Colonic mucosa (tissue), 4 donors: ENCODE data around the gene KRTCAP3. TPM values are rescaled to one million over a fixed set of nuclear protein-coding genes. Genes with fewer than 3 reads are reported as not detected.
A peak's percentile ranks its signal among the peaks of the same experiment; 100 is the strongest.

Experiments
- DNase-seq: peaks from one replicate; pipeline ENCODE4 v3.0.0-alpha.2; 2020
- H3K27ac ChIP-seq: fragments of 200-600 bp; one replicate; pipeline ENCODE4 v1.8.0; 2021
- H3K27me3 ChIP-seq: fragments of 200-600 bp; one replicate; pipeline ENCODE4 v1.8.0; 2021
- H3K36me3 ChIP-seq: fragments of 200-600 bp; one replicate; pipeline ENCODE4 v1.8.0; 2021
- H3K4me1 ChIP-seq: fragments of 200-600 bp; one replicate; pipeline ENCODE4 v1.8.0; 2021; ENCODE audit warnings: mild to moderate bottlenecking
- H3K4me3 ChIP-seq: fragments of 200-600 bp; one replicate; pipeline ENCODE4 v1.8.0; 2021
- H3K9ac ChIP-seq, 2 donors: one replicate each; pipeline ENCODE4 v1.7.0; 2013; ENCODE audit warnings: control low read depth in 2 of 2, low read depth in 2 of 2, low read length in 2 of 2
- H3K9me3 ChIP-seq: fragments of 200-600 bp; one replicate; pipeline ENCODE4 v1.8.0; 2021
- intact Hi-C: fragments of 100-400 bp; cut with DNase I; formaldehyde crosslinking; loops from one replicate; pipeline ENCODE4 v1.14.1; 2022
- total RNA-seq, 2 donors: library from RNA; stranded (reverse); fragmentation: NEBNext Ultra II Directional in 1 of 2; extraction: Animal tissue kit (Norgen Biotek cat#: 25700) in 1 of 2; gene quantifications; one replicate each; pipeline ENCODE4 v1.2.1, GENCODE V29; 2021
- TF ChIP-seq, protein P1 (sequence below): fragments of 200-600 bp; IDR thresholded peaks from one replicate; pipeline ENCODE4 v1.8.0; 2022; ENCODE audit warnings: antibody characterized with exemption, mild to moderate bottlenecking
- donor health status: healthy.
- donor health status: DM: no; HTN: no; CAD: no.
- donor health status: DM: no; HTN: no; CAD: no.

KRTCAP3 gene
- total RNA-seq, 2 donors from 2014 or later: 91.8 to 147 TPM

GRCh38 chr2:27408601-27409320, 33.4 kb upstream of the KRTCAP3 start:
- Histone ChIP-seq H3K36me3 (no peaks in the 10 kb centered on the region), H3K9me3 (no peaks in the 10 kb centered on the region), H3K27ac (peak overlapping the region; percentile 83), H3K27me3 (no peaks in the 10 kb centered on the region), H3K4me3 (peak overlapping the region; percentile 100), H3K9ac (peak overlapping the region; percentile 84 to 88), H3K4me1 (peaks cover 3% of the 10 kb centered on the region)
- TF ChIP-seq, protein P1, sequence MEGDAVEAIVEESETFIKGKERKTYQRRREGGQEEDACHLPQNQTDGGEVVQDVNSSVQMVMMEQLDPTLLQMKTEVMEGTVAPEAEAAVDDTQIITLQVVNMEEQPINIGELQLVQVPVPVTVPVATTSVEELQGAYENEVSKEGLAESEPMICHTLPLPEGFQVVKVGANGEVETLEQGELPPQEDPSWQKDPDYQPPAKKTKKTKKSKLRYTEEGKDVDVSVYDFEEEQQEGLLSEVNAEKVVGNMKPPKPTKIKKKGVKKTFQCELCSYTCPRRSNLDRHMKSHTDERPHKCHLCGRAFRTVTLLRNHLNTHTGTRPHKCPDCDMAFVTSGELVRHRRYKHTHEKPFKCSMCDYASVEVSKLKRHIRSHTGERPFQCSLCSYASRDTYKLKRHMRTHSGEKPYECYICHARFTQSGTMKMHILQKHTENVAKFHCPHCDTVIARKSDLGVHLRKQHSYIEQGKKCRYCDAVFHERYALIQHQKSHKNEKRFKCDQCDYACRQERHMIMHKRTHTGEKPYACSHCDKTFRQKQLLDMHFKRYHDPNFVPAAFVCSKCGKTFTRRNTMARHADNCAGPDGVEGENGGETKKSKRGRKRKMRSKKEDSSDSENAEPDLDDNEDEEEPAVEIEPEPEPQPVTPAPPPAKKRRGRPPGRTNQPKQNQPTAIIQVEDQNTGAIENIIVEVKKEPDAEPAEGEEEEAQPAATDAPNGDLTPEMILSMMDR: no peak
- DNase-seq: peak; percentile 36
- intact Hi-C loops: no loop called here

DNA sequence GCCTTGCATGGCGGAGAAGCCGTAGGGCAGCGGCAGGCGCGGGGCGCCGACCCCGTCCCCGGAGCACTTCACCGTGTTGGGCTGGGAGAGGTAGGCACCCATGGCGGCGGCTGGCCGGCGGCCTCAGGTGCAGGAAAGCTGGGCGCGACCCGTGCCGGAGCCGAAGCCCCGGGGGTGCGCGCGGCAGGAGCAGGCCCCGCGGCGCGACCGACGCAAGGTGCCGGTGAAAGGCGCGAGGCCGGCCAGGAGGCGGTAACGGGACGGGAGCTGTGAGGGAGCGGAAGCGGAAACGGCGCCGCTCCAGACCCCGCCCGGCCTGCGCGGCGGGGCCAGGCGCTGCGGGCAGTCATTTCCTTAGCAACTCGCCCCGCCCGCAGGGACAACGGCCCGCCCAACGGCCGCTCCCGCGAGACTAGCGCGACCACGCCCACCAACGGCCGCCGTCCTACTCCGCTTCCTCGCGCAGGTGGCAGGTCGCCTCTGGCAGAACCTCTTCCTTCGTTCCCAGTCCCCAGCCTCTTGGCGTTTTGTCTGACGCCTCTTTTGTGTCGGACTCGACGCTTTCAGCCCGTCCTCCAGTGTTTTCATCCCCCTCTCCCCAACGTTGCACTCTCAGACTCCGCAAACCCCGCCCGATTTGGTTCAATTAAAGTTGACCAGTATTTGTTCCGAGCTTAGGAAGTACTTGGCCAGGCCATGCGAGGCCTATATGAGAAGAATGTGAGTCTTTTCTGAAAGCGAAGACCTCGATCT, 32.7 kb upstream of the KRTCAP3 start, which contains the start of gene PPM1G:
Gene PPM1G (minus strand): TSS at position 271 of the 753 bp plus-strand sequence. CDS start 169 bp downstream, at position 102.
- Histone ChIP-seq H3K27me3 (no peaks in the 10 kb centered on the region), H3K36me3 (no peaks in the 10 kb centered on the region), H3K9me3 (no peaks in the 10 kb centered on the region), H3K4me1 (peaks cover 3% of the 10 kb centered on the region), H3K27ac (peak within 1 kb of the TSS; percentile 83), H3K9ac (peak within 1 kb of the TSS; percentile 87 to 88), H3K4me3 (peak within 1 kb of the TSS; percentile 100)
- intact Hi-C loops: no loop called here
- peak; percentile 97 for DNase-seq
- TF ChIP-seq, protein P1: no peak

DNA sequence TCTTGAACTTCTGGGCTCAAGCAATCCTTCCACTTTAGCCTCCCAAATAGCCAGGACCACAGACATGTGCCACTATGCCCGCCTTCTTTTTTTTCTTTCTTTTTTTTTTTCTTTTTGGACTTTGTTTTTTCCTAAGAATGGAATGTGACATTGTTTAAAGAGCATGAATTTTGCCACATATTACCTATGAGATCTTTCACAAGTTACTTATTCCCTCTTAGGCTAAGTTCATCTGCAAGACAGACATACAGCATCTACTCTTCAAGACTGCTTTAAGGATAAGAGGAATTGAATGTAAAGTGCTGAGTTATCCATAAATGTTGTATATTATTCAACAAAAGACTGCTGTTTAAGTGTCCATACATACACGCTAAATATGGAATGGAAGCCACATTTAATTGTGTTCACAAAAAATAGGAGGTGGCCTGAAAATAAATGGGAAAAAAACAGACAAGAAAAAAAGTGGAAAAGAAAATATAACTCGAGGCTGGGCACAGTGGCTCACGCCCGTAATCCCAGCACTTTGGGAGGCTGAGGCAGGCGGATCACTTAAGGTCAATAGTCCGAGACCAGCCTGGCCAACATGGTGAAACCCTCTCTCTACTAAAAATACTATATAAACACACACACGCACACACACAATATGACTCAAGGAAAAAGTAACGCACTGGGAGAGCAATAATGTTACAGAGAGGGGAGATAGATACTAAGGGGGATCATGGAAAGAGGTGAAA, 29.6 kb upstream of the KRTCAP3 start:
- no peak overlapping the region for H3K4me3 ChIP-seq
- H3K9me3 ChIP-seq: no peaks in the 10 kb centered on the region
- TF ChIP-seq, protein P1: no peak
- peaks cover 3% of the 10 kb centered on the region for H3K4me1 ChIP-seq
- intact Hi-C loops: no loop called here
- H3K9ac ChIP-seq: no peak overlapping the region
- H3K36me3 ChIP-seq: no peaks in the 10 kb centered on the region
- no peak overlapping the region for H3K27ac ChIP-seq
- no peaks in the 10 kb centered on the region for H3K27me3 ChIP-seq
- DNase-seq: no peak

DNA sequence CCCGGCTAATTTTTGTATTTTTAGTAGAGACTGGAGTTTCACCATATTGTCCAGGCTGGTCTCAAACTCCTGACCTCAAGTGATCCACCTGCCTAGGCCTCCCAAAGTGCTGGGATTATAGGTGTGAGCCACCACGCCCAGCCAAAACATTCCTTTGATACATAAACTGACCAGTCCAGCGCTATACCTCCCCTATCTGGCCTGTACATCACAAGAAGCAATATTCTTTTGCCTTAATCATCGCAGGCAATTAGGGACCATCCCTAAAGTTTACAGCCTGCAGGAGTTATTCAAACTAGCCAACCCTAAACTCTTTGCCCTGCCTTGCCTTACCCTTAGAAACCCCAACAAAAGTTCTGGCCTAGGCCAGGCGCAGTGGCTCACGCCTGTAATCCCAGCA, 26.0 kb upstream of the KRTCAP3 start:
- Histone ChIP-seq H3K27me3 (no peaks in the 10 kb centered on the region), H3K27ac (no peak overlapping the region), H3K4me3 (no peak overlapping the region), H3K36me3 (no peaks in the 10 kb centered on the region), H3K4me1 (no peaks in the 10 kb centered on the region), H3K9ac (no peak overlapping the region), H3K9me3 (no peaks in the 10 kb centered on the region)
- DNase-seq: no peak
- TF ChIP-seq, protein P1: no peak
- intact Hi-C loops: no loop called here

GRCh38 chr2:27420996-27421395, 21.2 kb upstream of the KRTCAP3 start:
- DNase-seq: no peak
- intact Hi-C loops: no loop called here
- no peak overlapping the region for H3K4me3 ChIP-seq
- H3K36me3 ChIP-seq: no peaks in the 10 kb centered on the region
- TF ChIP-seq, protein P1: no peak
- H3K9me3 ChIP-seq: no peaks in the 10 kb centered on the region
- no peaks in the 10 kb centered on the region for H3K27me3 ChIP-seq
- no peak overlapping the region for H3K27ac ChIP-seq
- H3K4me1 ChIP-seq: no peaks in the 10 kb centered on the region
- H3K9ac ChIP-seq: no peak overlapping the region
